ENCODE data around the gene PIK3C2B. TPM values are rescaled to one million over a fixed set of nuclear protein-coding genes. Genes with fewer than 3 reads are reported as not detected.

The PIK3C2B gene
- total RNA-seq, 1 experiment from 2014 or later, result 17.4 TPM

- Histone ChIP-seq H3K27me3 (ENCODE audit: insufficient read depth, low read length) (no peaks in the 10 kb centered on the region), H3K4me3 (replicated peaks in 1 of 2; ENCODE audit: low read depth in 1 of 2, low read length in 2 of 2) (no peak overlapping the region), H3K9ac (ENCODE audit: low read length) (no peak overlapping the region), H3K27ac (ENCODE audit: low read depth, low read length) (no peak overlapping the region), H3K4me1 (ENCODE audit: control insufficient read depth in 1 of 2, insufficient read depth in 2 of 2, low read length in 2 of 2) (peaks cover 3 to 16% of the 10 kb centered on the region in 2 experiments; a peak in 3 of 4 replicates), H4K20me1 (ENCODE audit: insufficient read depth) (no peaks in the 10 kb centered on the region), H2AFZ (ENCODE audit: low read depth, low read length, poor library complexity, severe bottlenecking) (no peak overlapping the region), H3K4me2 (ENCODE audit: low read length) (no peak overlapping the region), H3K36me3 (ENCODE audit: control insufficient read depth in 1 of 2, insufficient read depth in 2 of 2, low read length in 2 of 2) (no peaks in the 10 kb centered on the region), H3K9me2 (ENCODE audit: insufficient read depth) (no peaks in the 10 kb centered on the region), H3K9me3 (ENCODE audit: control insufficient read depth in 1 of 2, insufficient read depth in 1 of 2, low read depth in 1 of 2, low read length in 2 of 2) (peaks cover 0 to 4% of the 10 kb centered on the region in 2 experiments; a peak in 1 of 4 replicates), H3K79me2 (ENCODE audit: insufficient read depth, low read length) (no peaks in the 10 kb centered on the region)
- no peak for TF ChIP-seq CEBPB (IDR thresholded peaks at IDR 0.05; ENCODE audit: low read depth)
- no peak for TF ChIP-seq SIN3A (IDR thresholded peaks at IDR 0.05; ENCODE audit: low read depth)
- TF ChIP-seq FOSL1 (IDR thresholded peaks at IDR 0.05; ENCODE audit: low read depth), result no peak
- TF ChIP-seq EGR1 (IDR thresholded peaks at IDR 0.05; ENCODE audit: low read depth), result no peak
- BruUV-seq (replicated peaks), result no TSS peak
- DNase-seq (ENCODE audit: low read depth, low spot score) (no peak), ATAC-seq (no peak)
- intact Hi-C loops (cut with micrococcal nuclease), result no loop called here
- CTCF ChIA-PET, result no interaction called here
- POLR2A ChIA-PET, result no interaction called here
- RAD21 ChIA-PET (ENCODE audit: low non-redundant PET in 1 of 2, low total read pairs in 2 of 2, uncharacterized antibody in 2 of 2, unreplicated experiment in 2 of 2), result no interaction called here
Measured at GRCh38 chr1:204498981-204499380, 4.4 kb upstream of the PIK3C2B start.

- H3K27ac ChIP-seq (ENCODE audit: low read depth, low read length), result no peak overlapping the region
- TF ChIP-seq MAX (IDR thresholded peaks at IDR 0.05) (no peak), ZNF274 (IDR thresholded peaks at IDR 0.05; ENCODE audit: low read depth, low read length) (no peak), SP1 (IDR thresholded peaks at IDR 0.05; ENCODE audit: low read depth) (no peak), POLR2AphosphoS5 (IDR thresholded peaks at IDR 0.05; ENCODE audit: low read depth, low read length) (no peak), JUND (IDR thresholded peaks at IDR 0.05) (no peak), REST (IDR thresholded peaks at IDR 0.05; ENCODE audit: low read depth) (no peak), ZBTB33 (IDR thresholded peaks at IDR 0.05; ENCODE audit: extremely low read depth, insufficient replicate concordance, low read length) (no peak)
- ChIA-PET CTCF (interaction anchor here (1.0 to 2.6 kb wide), 3 partner anchors 17 to 64 kb away, joined by 3 to 11 read pairs (median 3); partner anchors contain the start of gene MDM4), RAD21 (ENCODE audit: low non-redundant PET in 1 of 2, low total read pairs in 2 of 2, uncharacterized antibody in 2 of 2, unreplicated experiment in 2 of 2) (no interaction called here), POLR2A (no interaction called here)
- peaks cover 0 to 4% of the 10 kb centered on the region in 2 experiments; a peak in 1 of 4 replicates for H3K9me3 ChIP-seq (ENCODE audit: control insufficient read depth in 1 of 2, insufficient read depth in 1 of 2, low read depth in 1 of 2, low read length in 2 of 2)
- peaks cover 17 to 35% of the 10 kb centered on the region in 2 experiments for H3K4me1 ChIP-seq (ENCODE audit: control insufficient read depth in 1 of 2, insufficient read depth in 2 of 2, low read length in 2 of 2)
- intact Hi-C loops (cut with micrococcal nuclease), result no loop called here
- H4K20me1 ChIP-seq (ENCODE audit: insufficient read depth), result no peaks in the 10 kb centered on the region
- DNase-seq (ENCODE audit: low read depth, low spot score), result no peak
- peak overlapping the region; percentile 100 for H2AFZ ChIP-seq (ENCODE audit: low read depth, low read length, poor library complexity, severe bottlenecking)
- no peaks in the 10 kb centered on the region for H3K9me2 ChIP-seq (ENCODE audit: insufficient read depth)
- no peaks in the 10 kb centered on the region for H3K36me3 ChIP-seq (ENCODE audit: control insufficient read depth in 1 of 2, insufficient read depth in 2 of 2, low read length in 2 of 2)
- no peaks in the 10 kb centered on the region for H3K27me3 ChIP-seq (ENCODE audit: insufficient read depth, low read length)
- ATAC-seq, result no peak
- no peaks in the 10 kb centered on the region; the same call in 1 of the 2 replicates for H3K79me2 ChIP-seq (ENCODE audit: insufficient read depth, low read length)
- no peak overlapping the region for H3K9ac ChIP-seq (ENCODE audit: low read length)
- BruUV-seq (replicated peaks), result no TSS peak
- H3K4me3 ChIP-seq (replicated peaks in 1 of 2; ENCODE audit: low read depth in 1 of 2, low read length in 2 of 2), result peak overlapping the region in 1 of 2 experiments; percentile 94; a peak in 1 of 4 replicates
- H3K4me2 ChIP-seq (ENCODE audit: low read length), result peak overlapping the region; percentile 100
Measured at GRCh38 chr1:204495777-204496176, 1.2 kb upstream of the PIK3C2B start.
